KMS-11 (cell line): ENCODE measurements around the gene SDS.

ENCODE experiments used
- H2AFZ ChIP-seq: fragments of 200-600 bp; sonication (generic); 2 replicates; pipeline ENCODE4 v1.6.1; 2016; ENCODE audit warnings: antibody characterized with exemption, mixed run types, low read depth
- H3K27ac ChIP-seq: fragments of 200-600 bp; sonication (generic); 2 replicates; pipeline ENCODE4 v1.6.1; 2016; ENCODE audit warnings: mild to moderate bottlenecking, mixed run types
- H3K27me3 ChIP-seq: fragments of 200-600 bp; sonication (generic); 2 replicates; pipeline ENCODE4 v1.6.1; 2017; ENCODE audit warnings: mild to moderate bottlenecking, low read depth, mixed run types, moderate library complexity; ENCODE audit not compliant: insufficient read depth
- H3K36me3 ChIP-seq: fragments of 200-600 bp; sonication (generic); 2 replicates; pipeline ENCODE4 v1.6.1; 2017; ENCODE audit warnings: mild to moderate bottlenecking, mixed run types; ENCODE audit not compliant: insufficient read depth
- H3K4me1 ChIP-seq: fragments of 200-600 bp; sonication (generic); 2 replicates; pipeline ENCODE4 v1.6.1; 2016; ENCODE audit warnings: mild to moderate bottlenecking, low read depth, mixed run types; ENCODE audit not compliant: poor library complexity, severe bottlenecking
- H3K4me2 ChIP-seq: fragments of 200-600 bp; sonication (generic); 2 replicates; pipeline ENCODE4 v1.7.0; 2016; ENCODE audit warnings: mild to moderate bottlenecking, mixed run types
- H3K4me3 ChIP-seq: fragments of 200-600 bp; sonication (generic); IDR thresholded peaks from 2 replicates; pipeline ENCODE4 v1.6.1; 2017; ENCODE audit warnings: low read depth, low read length, mixed read lengths; ENCODE audit not compliant: insufficient read depth
- H3K79me2 ChIP-seq: fragments of 200-600 bp; sonication (generic); 2 replicates; pipeline ENCODE4 v1.6.1; 2016; ENCODE audit warnings: low read depth, mixed run types; ENCODE audit not compliant: insufficient read depth
- H3K9ac ChIP-seq: fragments of 200-600 bp; sonication (generic); 2 replicates; pipeline ENCODE4 v1.6.1; 2016; ENCODE audit warnings: mild to moderate bottlenecking, mixed run types
- H4K20me1 ChIP-seq: fragments of 200-600 bp; sonication (generic); 2 replicates; pipeline ENCODE4 v1.6.1; 2016; ENCODE audit warnings: mild to moderate bottlenecking, mixed run types; ENCODE audit not compliant: insufficient read depth
- TF ChIP-seq, protein P1 (sequence below): fragments of 200-600 bp; sonication (generic); conservative IDR thresholded peaks from 2 replicates; pipeline ENCODE4 v1.6.1; 2017; ENCODE audit warnings: low read depth, mild to moderate bottlenecking, antibody characterized with exemption, low read length, moderate library complexity, mixed read lengths

The SDS gene, protein sequence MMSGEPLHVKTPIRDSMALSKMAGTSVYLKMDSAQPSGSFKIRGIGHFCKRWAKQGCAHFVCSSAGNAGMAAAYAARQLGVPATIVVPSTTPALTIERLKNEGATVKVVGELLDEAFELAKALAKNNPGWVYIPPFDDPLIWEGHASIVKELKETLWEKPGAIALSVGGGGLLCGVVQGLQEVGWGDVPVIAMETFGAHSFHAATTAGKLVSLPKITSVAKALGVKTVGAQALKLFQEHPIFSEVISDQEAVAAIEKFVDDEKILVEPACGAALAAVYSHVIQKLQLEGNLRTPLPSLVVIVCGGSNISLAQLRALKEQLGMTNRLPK

GRCh38 chr12:113403435-113404415, at the start of gene SDS:
Gene SDS (minus strand): TSS chr12:113403887. CDS start chr12:113399708, 4,179 bp downstream.
- Histone ChIP-seq H3K27me3 (no peaks in the 10 kb centered on the region), H3K9ac (no peak within 1 kb of the TSS), H3K79me2 (no peaks in the 10 kb centered on the region), H4K20me1 (no peaks in the 10 kb centered on the region), H3K27ac (no peak within 1 kb of the TSS), H3K36me3 (no peaks in the 10 kb centered on the region), H3K4me3 (no peak within 1 kb of the TSS), H3K4me1 (no peaks in the 10 kb centered on the region), H2AFZ (no peak within 1 kb of the TSS), H3K4me2 (no peak within 1 kb of the TSS)
- TF ChIP-seq, protein P1, sequence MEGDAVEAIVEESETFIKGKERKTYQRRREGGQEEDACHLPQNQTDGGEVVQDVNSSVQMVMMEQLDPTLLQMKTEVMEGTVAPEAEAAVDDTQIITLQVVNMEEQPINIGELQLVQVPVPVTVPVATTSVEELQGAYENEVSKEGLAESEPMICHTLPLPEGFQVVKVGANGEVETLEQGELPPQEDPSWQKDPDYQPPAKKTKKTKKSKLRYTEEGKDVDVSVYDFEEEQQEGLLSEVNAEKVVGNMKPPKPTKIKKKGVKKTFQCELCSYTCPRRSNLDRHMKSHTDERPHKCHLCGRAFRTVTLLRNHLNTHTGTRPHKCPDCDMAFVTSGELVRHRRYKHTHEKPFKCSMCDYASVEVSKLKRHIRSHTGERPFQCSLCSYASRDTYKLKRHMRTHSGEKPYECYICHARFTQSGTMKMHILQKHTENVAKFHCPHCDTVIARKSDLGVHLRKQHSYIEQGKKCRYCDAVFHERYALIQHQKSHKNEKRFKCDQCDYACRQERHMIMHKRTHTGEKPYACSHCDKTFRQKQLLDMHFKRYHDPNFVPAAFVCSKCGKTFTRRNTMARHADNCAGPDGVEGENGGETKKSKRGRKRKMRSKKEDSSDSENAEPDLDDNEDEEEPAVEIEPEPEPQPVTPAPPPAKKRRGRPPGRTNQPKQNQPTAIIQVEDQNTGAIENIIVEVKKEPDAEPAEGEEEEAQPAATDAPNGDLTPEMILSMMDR, result no peak

GRCh38 chr12:113453330-113453729, 49.6 kb upstream of the SDS start:
- Histone ChIP-seq H3K79me2 (no peaks in the 10 kb centered on the region), H3K27ac (no peak overlapping the region), H3K36me3 (no peaks in the 10 kb centered on the region), H2AFZ (no peak overlapping the region), H3K4me1 (no peaks in the 10 kb centered on the region), H3K4me3 (no peak overlapping the region), H3K27me3 (no peaks in the 10 kb centered on the region), H3K4me2 (no peak overlapping the region), H4K20me1 (no peaks in the 10 kb centered on the region), H3K9ac (no peak overlapping the region)
- TF ChIP-seq, protein P1, result no peak

DNA sequence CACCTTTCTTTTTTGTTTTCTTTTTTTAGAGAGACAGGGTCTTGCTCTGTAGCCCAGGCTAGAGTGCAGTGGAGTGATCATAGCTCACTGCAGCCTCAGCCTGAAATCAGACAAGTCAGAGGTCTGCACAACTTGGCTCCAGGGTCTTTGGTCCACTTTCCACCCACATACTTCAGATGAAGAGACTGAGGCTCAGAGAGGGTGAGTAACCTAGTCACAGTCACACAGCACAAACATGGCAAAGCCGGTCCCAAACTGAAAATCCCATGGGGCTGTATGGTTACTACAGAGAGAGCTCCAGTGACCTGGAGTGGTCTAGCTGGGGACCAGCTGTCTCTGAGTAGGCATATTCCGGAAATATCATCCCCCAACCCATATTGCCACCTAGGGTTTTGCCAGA, 48.8 kb upstream of the SDS start:
- H4K20me1 ChIP-seq, result no peaks in the 10 kb centered on the region
- no peak overlapping the region for H3K4me3 ChIP-seq
- no peaks in the 10 kb centered on the region for H3K79me2 ChIP-seq
- H3K4me1 ChIP-seq, result no peaks in the 10 kb centered on the region
- no peak overlapping the region for H2AFZ ChIP-seq
- no peaks in the 10 kb centered on the region for H3K36me3 ChIP-seq
- TF ChIP-seq, protein P1, result no peak
- no peak overlapping the region for H3K9ac ChIP-seq
- no peaks in the 10 kb centered on the region for H3K27me3 ChIP-seq
- no peak overlapping the region for H3K4me2 ChIP-seq
- H3K27ac ChIP-seq, result no peak overlapping the region

DNA sequence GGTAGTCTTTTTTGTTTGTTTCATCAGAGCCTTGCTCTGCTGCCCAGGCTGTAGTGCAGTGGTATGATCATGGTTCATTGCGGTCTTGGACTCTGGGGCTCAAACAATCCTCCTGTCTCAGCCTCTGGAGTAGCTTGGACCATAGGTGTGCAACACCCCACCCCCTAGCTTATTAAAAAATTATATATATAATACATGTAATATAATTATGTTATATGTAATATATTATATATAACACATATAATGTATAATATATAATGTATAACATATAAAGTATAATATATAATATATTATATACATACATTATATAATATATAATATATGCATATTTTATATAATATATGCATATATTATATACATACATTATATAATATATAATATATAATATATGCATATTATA, 46.2 kb upstream of the SDS start:
- TF ChIP-seq, protein P1, result no peak
- Histone ChIP-seq H4K20me1 (no peaks in the 10 kb centered on the region), H3K36me3 (no peaks in the 10 kb centered on the region), H3K9ac (no peak overlapping the region), H2AFZ (no peak overlapping the region), H3K4me1 (no peaks in the 10 kb centered on the region), H3K4me3 (no peak overlapping the region), H3K4me2 (no peak overlapping the region), H3K27me3 (no peaks in the 10 kb centered on the region), H3K27ac (no peak overlapping the region), H3K79me2 (no peaks in the 10 kb centered on the region)
